Neuronal stem cell (in vitro differentiated cells): ENCODE data around the gene COMMD1. TPM values are rescaled to one million over a fixed set of nuclear protein-coding genes. Genes with fewer than 3 reads are reported as not detected.
"Not testable (repeated sequence)": the region's sequence is repeated elsewhere in the genome, so short reads cannot be mapped to it uniquely, and the experiment has no call there.

Experiments
- DNase-seq: peaks from one replicate; pipeline ENCODE4 v3.0.0-alpha.2; 2013; ENCODE audit warnings: low spot score
- H2AFZ ChIP-seq: one replicate; pipeline ENCODE4 v1.6.1; 2013; ENCODE audit warnings: mild to moderate bottlenecking, low read length, inconsistent platforms
- H2AK5ac ChIP-seq: 2 replicates; pipeline ENCODE4 v1.6.1; 2013; ENCODE audit warnings: low read depth, mild to moderate bottlenecking, inconsistent platforms, low read length, moderate library complexity, mixed read lengths
- H2BK120ac ChIP-seq: 2 replicates; pipeline ENCODE4 v1.6.1; 2013; ENCODE audit warnings: low read depth, mild to moderate bottlenecking, inconsistent platforms, low read length, moderate library complexity, mixed read lengths
- H2BK12ac ChIP-seq: one replicate; pipeline ENCODE4 v1.6.1; 2013; ENCODE audit warnings: low read length, inconsistent platforms
- H2BK15ac ChIP-seq: 2 replicates; pipeline ENCODE4 v1.6.1; 2013; ENCODE audit warnings: mild to moderate bottlenecking, low read length, inconsistent platforms, mixed read lengths
- H2BK5ac ChIP-seq: one replicate; pipeline ENCODE4 v1.6.1; 2013; ENCODE audit warnings: inconsistent platforms, mild to moderate bottlenecking, low read length, moderate library complexity
- H3K14ac ChIP-seq: one replicate; pipeline ENCODE4 v1.6.1; 2013; ENCODE audit warnings: low read length, inconsistent platforms
- H3K18ac ChIP-seq: 2 replicates; pipeline ENCODE4 v1.6.1; 2013; ENCODE audit warnings: low read length, inconsistent platforms
- H3K23ac ChIP-seq: 2 replicates; pipeline ENCODE4 v1.6.1; 2013; ENCODE audit warnings: low read depth, mild to moderate bottlenecking, mixed read lengths, low read length, inconsistent platforms; ENCODE audit not compliant: poor library complexity
- H3K27ac ChIP-seq: replicated peaks from 3 replicates; pipeline ENCODE4 v1.5.1; 2013; ENCODE audit warnings: low read length, inconsistent platforms
- H3K27me3 ChIP-seq, 3 experiments: 2 replicates each; pipeline ENCODE4 v1.6.1; 2013; ENCODE audit warnings: low read length in 3 of 3, mild to moderate bottlenecking in 2 of 3, inconsistent platforms in 1 of 3, low read depth in 1 of 3, mixed read lengths in 1 of 3, moderate library complexity in 1 of 3; ENCODE audit not compliant: control insufficient read depth in 3 of 3, insufficient read depth in 3 of 3
- H3K36me3 ChIP-seq, 2 donors: replicated peaks in 1 of 2; 2 replicates each; pipeline ENCODE4 v1.6.1; 2013; ENCODE audit warnings: low read length in 2 of 2; ENCODE audit not compliant: control insufficient read depth in 2 of 2, insufficient read depth in 2 of 2
- H3K4ac ChIP-seq: 2 replicates; pipeline ENCODE4 v1.6.1; 2013; ENCODE audit warnings: inconsistent platforms, mild to moderate bottlenecking, low read length, moderate library complexity
- H3K4me1 ChIP-seq, 2 donors: 1 replicate in 1 of 2; 2 replicates in 1 of 2; pipeline ENCODE4 v1.6.1; 2013; ENCODE audit warnings: low read length in 2 of 2, low read depth in 1 of 2; ENCODE audit not compliant: control insufficient read depth in 2 of 2, insufficient read depth in 1 of 2
- H3K4me2 ChIP-seq: one replicate; pipeline ENCODE4 v1.6.1; 2013; ENCODE audit warnings: mild to moderate bottlenecking, low read length, inconsistent platforms; ENCODE audit not compliant: insufficient read depth, poor library complexity, severe bottlenecking
- H3K4me3 ChIP-seq, 2 donors: 2 replicates each; pipeline ENCODE4 v1.5.1; 2013; ENCODE audit warnings: low read length in 2 of 2, mild to moderate bottlenecking in 2 of 2, inconsistent platforms in 1 of 2, moderate library complexity in 1 of 2
- H3K79me1 ChIP-seq: one replicate; pipeline ENCODE4 v1.6.1; 2013; ENCODE audit warnings: low read depth, mild to moderate bottlenecking, inconsistent platforms, low read length, moderate library complexity
- H3K9ac ChIP-seq: one replicate; pipeline ENCODE4 v1.6.1; 2013; ENCODE audit warnings: mild to moderate bottlenecking, low read depth, low read length, inconsistent platforms; ENCODE audit not compliant: poor library complexity
- H3K9me3 ChIP-seq, 2 donors: replicated peaks in 1 of 2; 2 replicates each; pipeline versions ENCODE3 to v1.6.1; 2013; ENCODE audit warnings: low read length in 2 of 2, mild to moderate bottlenecking in 2 of 2, inconsistent platforms in 1 of 2, low read depth in 1 of 2, mixed read lengths in 1 of 2, moderate library complexity in 1 of 2; ENCODE audit not compliant: control insufficient read depth in 2 of 2, insufficient read depth in 1 of 2
- H4K8ac ChIP-seq: one replicate; pipeline ENCODE4 v1.6.1; 2013; ENCODE audit warnings: low read depth, mild to moderate bottlenecking, inconsistent platforms, low read length, moderate library complexity
- H4K91ac ChIP-seq: one replicate; pipeline ENCODE4 v1.6.1; 2013; ENCODE audit warnings: low read length, low read depth, mild to moderate bottlenecking, inconsistent platforms; ENCODE audit not compliant: poor library complexity
- WGBS, 2 donors: extraction: QIAGEN DNeasy Blood & Tissue Kit; methylation state at CpG; one replicate each; pipeline ENCODE4 v1.1.7; 2013; ENCODE audit warnings: missing lambda C conversion rate in 2 of 2, mixed read lengths in 1 of 2; ENCODE audit not compliant: insufficient read length in 2 of 2, insufficient replicate concordance in 1 of 2; ENCODE audit errors: extremely low coverage in 2 of 2; 5-methylcytosine and 5-hydroxymethylcytosine counted together
- polyA plus RNA-seq, 2 experiments: library from polyadenylated mRNA; stranded (reverse); fragments of 200-250 nt; gene quantifications; one replicate each; pipeline ENCODE4 v1.2.3, GENCODE V29; 2013

Gene COMMD1
- polyA plus RNA-seq (2013, experiment 1 of 2), result 35.3 TPM
- polyA plus RNA-seq (2013, experiment 2 of 2), result 36.3 TPM

DNA sequence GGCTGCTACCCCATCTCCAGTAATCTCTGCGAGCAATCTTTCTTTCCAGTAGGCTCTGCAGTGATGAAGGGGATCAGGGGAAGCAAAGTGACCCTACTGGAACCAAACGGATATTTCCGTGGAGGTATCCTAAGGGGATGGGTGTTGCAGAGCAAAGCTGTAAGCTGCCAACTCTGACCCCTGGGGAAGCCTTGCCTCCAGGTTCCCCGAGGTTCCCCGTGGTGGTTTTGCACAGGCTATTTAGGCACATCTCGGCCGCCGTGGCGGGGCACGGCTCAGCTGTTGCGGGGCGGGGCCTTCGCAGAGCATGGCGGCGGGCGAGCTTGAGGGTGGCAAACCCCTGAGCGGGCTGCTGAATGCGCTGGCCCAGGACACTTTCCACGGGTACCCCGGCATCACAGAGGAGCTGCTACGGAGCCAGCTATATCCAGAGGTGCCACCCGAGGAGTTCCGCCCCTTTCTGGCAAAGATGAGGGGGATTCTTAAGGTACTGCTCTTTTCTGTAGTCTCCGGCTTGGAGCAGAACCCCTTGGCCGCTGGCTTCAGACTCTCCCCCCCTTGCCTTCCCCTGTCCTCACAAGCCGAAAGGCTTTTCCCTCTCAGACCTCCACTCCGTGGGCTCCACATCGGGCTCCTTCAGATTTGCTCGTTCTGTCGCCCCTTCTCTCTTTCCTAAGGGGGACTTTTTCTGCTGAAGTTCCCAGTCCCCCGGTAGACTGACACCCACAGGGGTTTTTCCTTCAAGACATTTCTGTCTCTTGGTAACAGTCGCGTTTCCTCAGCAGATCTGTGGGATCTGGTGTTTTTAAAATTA, at the start of gene COMMD1:
Gene COMMD1, plus strand, starts transcription at position 303 of the 814 bp plus-strand sequence. Its CDS starts 5 bp downstream, at position 308.
- Histone ChIP-seq H2AFZ (peak within 1 kb of the TSS; percentile 86), H2BK15ac (no peak within 1 kb of the TSS), H2BK12ac (no peak within 1 kb of the TSS), H3K9ac (peak within 1 kb of the TSS; percentile 53), H3K4ac (no peak within 1 kb of the TSS), H4K91ac (no peak within 1 kb of the TSS), H3K4me1 (peaks cover 0 to 2% of the 10 kb centered on the region in 2 donors), H4K8ac (no peak within 1 kb of the TSS), H3K27ac (no peak within 1 kb of the TSS), H3K9me3 (no peaks in the 10 kb centered on the region), H3K79me1 (no peaks in the 10 kb centered on the region), H2AK5ac (no peak within 1 kb of the TSS), H3K36me3 (no peaks in the 10 kb centered on the region), H2BK120ac (no peak within 1 kb of the TSS), H3K18ac (peak within 1 kb of the TSS; percentile 85), H3K4me2 (peak within 1 kb of the TSS; percentile 74), H2BK5ac (no peak within 1 kb of the TSS), H3K14ac (no peak within 1 kb of the TSS), H3K23ac (peak within 1 kb of the TSS; percentile 93), H3K4me3 (peak within 1 kb of the TSS; percentile 66 to 89), H3K27me3 (no peaks in the 10 kb centered on the region)
- DNase-seq, result peak; percentile 57
- no CpG with 5 or more reads among the region's 33 CpGs for WGBS, 2 donors

DNA sequence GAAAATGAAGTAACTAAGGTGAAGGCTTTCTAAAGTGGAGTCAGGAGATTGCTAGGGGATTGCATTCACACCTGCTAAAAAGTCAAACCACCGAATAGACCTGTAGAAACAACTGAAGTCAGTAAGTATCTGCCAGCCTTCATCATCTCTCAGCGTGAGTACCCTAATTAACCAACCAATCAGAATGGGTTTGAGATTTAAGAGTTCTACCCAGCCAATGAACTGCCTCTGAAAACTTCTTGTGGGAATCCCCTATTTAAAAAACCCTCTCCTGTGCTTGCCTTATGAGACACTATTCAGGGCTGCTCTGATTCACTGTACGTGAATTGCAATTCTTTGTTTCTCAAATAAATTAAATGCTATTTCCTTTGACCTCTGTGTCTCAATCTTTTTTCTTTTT, 48.2 kb upstream of the COMMD1 start:
- no peak overlapping the region for H3K23ac ChIP-seq
- no peak for DNase-seq
- no peaks in the 10 kb centered on the region for H3K9me3 ChIP-seq
- H3K4me2 ChIP-seq, result no peak overlapping the region
- H2BK15ac ChIP-seq, result no peak overlapping the region
- H4K91ac ChIP-seq, result no peak overlapping the region
- H3K4me3 ChIP-seq, result no peak overlapping the region
- no peak overlapping the region for H3K18ac ChIP-seq
- no CpG with 5 or more reads among the region's 3 CpGs for WGBS, 2 donors
- no peaks in the 10 kb centered on the region for H3K79me1 ChIP-seq
- H2AFZ ChIP-seq, result no peak overlapping the region
- H2BK120ac ChIP-seq, result no peak overlapping the region
- no peak overlapping the region for H2AK5ac ChIP-seq
- H3K36me3 ChIP-seq, result peaks cover 0 to 1% of the 10 kb centered on the region in 2 donors
- peaks cover 2% of the 10 kb centered on the region in 2 donors for H3K4me1 ChIP-seq
- H3K9ac ChIP-seq, result no peak overlapping the region
- no peak overlapping the region for H3K4ac ChIP-seq
- H3K14ac ChIP-seq, result no peak overlapping the region
- H2BK12ac ChIP-seq, result no peak overlapping the region
- H2BK5ac ChIP-seq, result no peak overlapping the region
- H3K27me3 ChIP-seq, result no peaks in the 10 kb centered on the region
- no peak overlapping the region for H4K8ac ChIP-seq
- H3K27ac ChIP-seq, result no peak overlapping the region

DNA sequence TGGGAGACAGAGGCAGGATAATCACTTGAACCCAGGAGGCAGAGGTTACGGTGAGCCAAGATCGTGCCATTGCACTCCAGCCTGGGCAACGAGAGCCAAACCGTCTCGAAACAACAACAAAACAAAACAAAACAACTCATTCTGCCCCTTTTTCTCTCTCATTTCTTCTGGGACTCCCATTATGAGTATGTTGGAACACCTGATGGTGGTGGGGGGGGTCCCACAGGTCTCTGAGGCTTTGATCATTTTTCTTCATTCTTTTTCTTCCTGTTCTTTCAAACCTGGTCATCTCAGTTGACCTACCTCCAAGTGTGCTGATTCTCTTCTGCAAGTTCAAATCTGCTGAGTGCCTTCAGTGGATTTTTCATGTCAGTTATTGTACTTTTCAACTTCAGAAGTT, 43.4 kb upstream of the COMMD1 start:
- H3K4me3 ChIP-seq, result no peak overlapping the region
- H2BK120ac ChIP-seq, result no peak overlapping the region
- no peak overlapping the region for H3K9ac ChIP-seq
- no peak overlapping the region for H2BK12ac ChIP-seq
- H2BK5ac ChIP-seq, result no peak overlapping the region
- no peak overlapping the region for H2BK15ac ChIP-seq
- H3K27me3 ChIP-seq, result no peaks in the 10 kb centered on the region
- no peak overlapping the region for H2AFZ ChIP-seq
- H3K9me3 ChIP-seq, result peaks cover 0 to 4% of the 10 kb centered on the region in 2 donors
- H3K36me3 ChIP-seq, result peaks cover 8 to 40% of the 10 kb centered on the region in 2 donors
- no peaks in the 10 kb centered on the region for H3K4me1 ChIP-seq
- no peak overlapping the region for H4K91ac ChIP-seq
- no CpG with 5 or more reads among the region's 5 CpGs for WGBS, 2 donors
- H3K4me2 ChIP-seq, result no peak overlapping the region
- no peak overlapping the region for H4K8ac ChIP-seq
- no peak for DNase-seq
- H2AK5ac ChIP-seq, result no peak overlapping the region
- no peak overlapping the region for H3K14ac ChIP-seq
- H3K18ac ChIP-seq, result no peak overlapping the region
- no peaks in the 10 kb centered on the region for H3K79me1 ChIP-seq
- no peak overlapping the region for H3K23ac ChIP-seq
- no peak overlapping the region for H3K4ac ChIP-seq
- no peak overlapping the region for H3K27ac ChIP-seq

DNA sequence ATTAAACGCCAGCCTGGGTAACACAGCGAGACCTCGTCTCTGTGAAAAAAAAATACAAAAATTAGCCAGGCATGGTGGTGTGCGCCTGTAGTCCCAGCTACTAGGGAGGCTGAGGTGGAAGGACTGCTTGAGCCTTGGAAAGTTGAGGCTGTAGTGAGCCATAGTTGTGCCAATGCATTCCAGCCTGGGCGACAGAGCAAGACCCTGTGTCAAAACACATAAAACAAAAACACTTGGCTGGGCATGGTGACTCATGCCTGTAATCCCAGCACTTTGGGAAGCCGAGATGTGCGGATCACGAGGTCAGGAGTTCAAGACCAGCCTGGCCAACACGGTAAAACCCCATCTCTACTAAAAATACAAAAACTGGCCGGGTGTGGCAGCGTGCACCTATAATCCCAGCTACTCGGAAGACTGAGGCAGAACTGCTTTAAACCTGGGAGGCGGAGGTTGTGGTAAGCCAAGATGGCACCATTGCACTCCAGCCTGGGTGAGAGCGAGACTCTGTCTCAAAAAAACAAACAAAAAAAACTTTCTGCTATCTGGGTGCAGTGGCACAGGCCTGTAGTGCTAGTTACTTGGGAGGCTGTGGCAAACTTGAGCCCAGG, 38.9 kb upstream of the COMMD1 start:
- H2BK120ac ChIP-seq, H3K4me1 ChIP-seq, H2AK5ac ChIP-seq, H3K23ac ChIP-seq, H3K27ac ChIP-seq, DNase-seq, H4K91ac ChIP-seq, H3K18ac ChIP-seq, H2AFZ ChIP-seq, H3K14ac ChIP-seq, H3K9ac ChIP-seq, H3K9me3 ChIP-seq, H3K79me1 ChIP-seq, H3K27me3 ChIP-seq, H2BK5ac ChIP-seq, H3K4me2 ChIP-seq, H3K4me3 ChIP-seq, H4K8ac ChIP-seq, H2BK12ac ChIP-seq, H2BK15ac ChIP-seq, H3K4ac ChIP-seq: not testable (repeated sequence)
- peaks cover 20 to 84% of the 10 kb centered on the region in 2 donors for H3K36me3 ChIP-seq
- WGBS, 2 donors, result no CpG with 5 or more reads among the region's 14 CpGs
